Ishikawa (cell line): ENCODE results near the gene FOXL2NB.

Experiments
- CEBPB ChIP-seq: IDR thresholded peaks from 2 replicates; pipeline ENCODE4 v1.6.1; 2012
- CREB1 ChIP-seq: IDR thresholded peaks from 2 replicates; pipeline ENCODE4 v1.6.1; 2012; ENCODE audit warnings: low read depth
- EGR1 ChIP-seq: IDR thresholded peaks from 2 replicates; pipeline ENCODE4 v1.6.1; 2012
- EP300 ChIP-seq: IDR thresholded peaks from 2 replicates; pipeline ENCODE4 v1.6.1; 2012; ENCODE audit warnings: borderline replicate concordance
- FOXM1 ChIP-seq: IDR thresholded peaks from 2 replicates; pipeline ENCODE4 v1.6.1; 2012; ENCODE audit warnings: low read depth, borderline replicate concordance
- NFIC ChIP-seq: IDR thresholded peaks from 2 replicates; pipeline ENCODE4 v1.6.1; 2012
- RAD21 ChIP-seq: IDR thresholded peaks from 2 replicates; pipeline ENCODE4 v1.6.1; 2012; ENCODE audit warnings: low read depth
- TAF1 ChIP-seq: IDR thresholded peaks from 2 replicates; pipeline ENCODE4 v1.6.1; 2012; ENCODE audit warnings: low read depth, mild to moderate bottlenecking
- TCF12 ChIP-seq: IDR thresholded peaks from 2 replicates; pipeline ENCODE4 v1.6.1; 2012; ENCODE audit warnings: low read depth
- TEAD4 ChIP-seq: IDR thresholded peaks from 2 replicates; pipeline ENCODE4 v1.6.1; 2012
- YY1 ChIP-seq: IDR thresholded peaks from 2 replicates; pipeline ENCODE4 v1.6.1; 2012; ENCODE audit warnings: low read depth
- ZBTB7A ChIP-seq: IDR thresholded peaks from 2 replicates; pipeline ENCODE4 v1.6.1; 2012; ENCODE audit warnings: low read depth
- TF ChIP-seq, protein P1 (sequence below): IDR thresholded peaks from 2 replicates; pipeline ENCODE4 v1.6.1; 2012
- TF ChIP-seq, protein P2 (sequence below): IDR thresholded peaks from 2 replicates; pipeline ENCODE4 v1.6.1; 2012
- TF ChIP-seq, protein P3 (sequence below): IDR thresholded peaks from 2 replicates; pipeline ENCODE4 v1.6.1; 2012; ENCODE audit warnings: low read depth, mild to moderate bottlenecking

FOXL2NB gene

DNA sequence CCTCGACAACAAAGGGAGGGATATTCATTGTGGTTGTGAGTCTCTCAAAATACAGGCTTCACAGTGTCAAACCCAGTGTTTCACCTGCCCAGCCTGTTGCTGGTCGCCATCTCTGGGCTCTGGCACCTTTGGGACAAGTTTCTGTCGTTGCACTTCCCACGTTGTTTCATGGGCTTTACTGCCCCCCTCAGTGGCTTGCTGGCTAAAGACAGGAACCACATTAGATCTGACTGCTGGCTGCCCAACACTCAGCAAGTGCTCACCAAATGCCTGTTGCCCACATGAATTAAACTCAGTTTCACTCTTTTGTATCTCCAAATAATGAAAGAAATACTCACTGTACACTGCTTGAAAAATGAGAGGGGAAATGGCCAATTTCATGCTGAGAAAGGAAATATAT lies 27.7 kb upstream of the FOXL2NB start:
- TF ChIP-seq CEBPB: no peak
- no peak for TF ChIP-seq ZBTB7A
- TF ChIP-seq TCF12: no peak

DNA sequence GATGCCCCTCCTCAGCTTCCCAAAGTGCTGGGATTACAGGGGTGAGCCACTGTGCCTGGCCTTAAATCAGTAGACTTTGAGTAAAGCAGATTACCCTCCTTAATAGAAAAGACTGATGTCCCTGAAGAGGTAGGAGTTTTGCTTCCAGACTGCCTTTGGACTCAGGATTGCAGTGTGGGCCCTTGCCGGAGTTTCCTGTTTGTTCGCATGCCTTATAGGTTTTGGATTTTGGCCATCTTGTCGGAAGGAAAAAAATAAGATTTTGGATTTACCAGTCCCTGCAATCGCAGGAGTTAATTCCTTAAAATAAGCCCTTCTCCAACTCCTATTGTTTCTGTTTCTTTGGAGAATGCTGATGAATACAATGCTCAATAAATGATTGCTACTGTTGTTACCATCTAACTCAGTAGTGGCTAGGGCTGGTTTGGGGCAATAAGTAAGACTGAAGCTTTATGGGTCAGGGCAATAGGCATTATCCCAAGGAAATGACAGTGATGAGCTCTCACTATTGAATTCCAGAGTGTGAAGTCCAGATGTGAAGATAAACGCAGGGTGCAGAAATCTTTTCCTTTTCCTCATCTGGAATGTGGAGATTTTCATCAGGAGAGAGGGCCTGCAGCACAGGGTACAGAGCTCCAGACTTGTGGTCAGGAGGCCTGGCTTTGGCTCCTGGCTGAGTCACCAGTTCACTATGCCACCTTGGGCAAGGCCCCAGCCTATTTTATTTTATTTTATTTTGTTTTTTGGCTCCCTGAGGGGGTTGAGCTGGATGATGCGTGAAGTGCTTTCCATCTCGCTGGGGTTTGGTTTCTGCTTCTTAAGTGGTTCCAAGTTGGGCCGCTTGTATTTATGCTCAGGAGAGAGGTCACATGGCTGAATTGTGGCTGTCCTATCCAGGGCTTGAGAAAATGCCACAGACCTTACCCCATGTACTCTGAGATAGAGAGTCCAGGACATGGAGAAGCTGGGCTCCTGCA lies 25.4 kb upstream of the FOXL2NB start:
- TF ChIP-seq EP300 (no peak), NFIC (peak; percentile 59), YY1 (no peak), TCF12 (no peak), TEAD4 (peak; percentile 53)
- TF ChIP-seq, protein P1, sequence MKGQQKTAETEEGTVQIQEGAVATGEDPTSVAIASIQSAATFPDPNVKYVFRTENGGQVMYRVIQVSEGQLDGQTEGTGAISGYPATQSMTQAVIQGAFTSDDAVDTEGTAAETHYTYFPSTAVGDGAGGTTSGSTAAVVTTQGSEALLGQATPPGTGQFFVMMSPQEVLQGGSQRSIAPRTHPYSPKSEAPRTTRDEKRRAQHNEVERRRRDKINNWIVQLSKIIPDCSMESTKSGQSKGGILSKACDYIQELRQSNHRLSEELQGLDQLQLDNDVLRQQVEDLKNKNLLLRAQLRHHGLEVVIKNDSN: peak; percentile 53; the same call in 1 of the 2 replicates
- TF ChIP-seq, protein P2, sequence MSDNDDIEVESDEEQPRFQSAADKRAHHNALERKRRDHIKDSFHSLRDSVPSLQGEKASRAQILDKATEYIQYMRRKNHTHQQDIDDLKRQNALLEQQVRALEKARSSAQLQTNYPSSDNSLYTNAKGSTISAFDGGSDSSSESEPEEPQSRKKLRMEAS: peak; percentile 15; the same call in 1 of the 2 replicates

DNA sequence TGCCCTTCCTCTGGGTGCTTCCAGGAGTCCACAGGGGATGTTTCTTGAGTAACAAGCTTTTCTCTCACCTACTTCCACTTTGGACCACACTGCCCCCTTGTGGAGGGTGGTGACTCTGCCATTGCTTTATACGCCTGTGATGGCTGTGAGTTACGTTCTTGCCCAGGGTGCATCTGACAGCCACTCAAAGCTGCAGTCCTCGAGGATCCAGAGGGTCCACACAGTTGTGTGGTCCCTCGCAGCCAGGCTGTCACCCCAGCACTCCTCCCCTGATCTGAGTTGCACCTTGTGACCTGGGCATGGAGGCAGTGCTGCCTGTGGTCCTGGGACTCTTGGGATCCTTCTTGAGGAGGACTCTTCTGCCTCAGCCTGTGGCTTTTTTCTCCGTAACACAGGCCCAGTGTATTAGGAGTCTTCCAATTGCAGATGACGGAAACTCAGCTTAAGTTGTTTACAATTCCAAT lies 23.5 kb upstream of the FOXL2NB start:
- TF ChIP-seq CEBPB (no peak), RAD21 (peak; percentile 93), YY1 (peak; percentile 62; the same call in 1 of the 2 replicates)

DNA sequence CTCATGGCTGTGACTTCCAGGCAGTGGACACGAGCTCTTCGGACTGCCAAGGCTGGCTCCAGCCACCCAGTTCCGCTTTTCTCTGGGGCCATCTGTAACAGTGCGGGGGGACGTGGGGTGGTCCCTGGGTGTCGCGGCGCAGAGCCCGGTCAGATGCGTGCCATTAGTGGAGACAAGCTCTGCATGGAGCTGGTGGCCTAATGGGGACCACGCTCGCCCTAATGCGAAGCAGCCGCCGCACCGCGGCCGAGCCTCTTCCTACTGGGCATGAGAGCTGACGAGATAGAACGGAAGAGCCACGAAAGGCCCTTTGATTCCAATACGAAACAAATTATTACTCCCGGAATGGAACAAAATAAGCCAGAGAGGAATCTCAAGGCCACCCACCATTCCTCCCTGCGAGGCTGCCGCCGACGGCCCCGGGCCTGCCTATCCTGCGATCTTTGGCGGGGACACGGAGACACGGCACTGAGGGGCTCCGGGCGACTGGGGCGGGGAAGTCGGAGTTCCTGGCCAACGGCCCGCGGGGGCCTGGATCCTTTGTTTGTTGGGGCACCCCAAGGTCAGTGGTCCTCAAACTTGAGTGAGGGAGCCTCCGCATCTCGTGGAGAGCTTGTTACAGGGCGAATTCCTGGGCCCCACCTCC lies 18.2 kb upstream of the FOXL2NB start:
- TF ChIP-seq CEBPB (no peak), ZBTB7A (no peak), TCF12 (no peak), EGR1 (no peak), EP300 (no peak), TEAD4 (no peak), RAD21 (no peak), YY1 (no peak), FOXM1 (no peak), TAF1 (no peak), NFIC (no peak), CREB1 (no peak)
- TF ChIP-seq, protein P2: no peak
- TF ChIP-seq, protein P3, sequence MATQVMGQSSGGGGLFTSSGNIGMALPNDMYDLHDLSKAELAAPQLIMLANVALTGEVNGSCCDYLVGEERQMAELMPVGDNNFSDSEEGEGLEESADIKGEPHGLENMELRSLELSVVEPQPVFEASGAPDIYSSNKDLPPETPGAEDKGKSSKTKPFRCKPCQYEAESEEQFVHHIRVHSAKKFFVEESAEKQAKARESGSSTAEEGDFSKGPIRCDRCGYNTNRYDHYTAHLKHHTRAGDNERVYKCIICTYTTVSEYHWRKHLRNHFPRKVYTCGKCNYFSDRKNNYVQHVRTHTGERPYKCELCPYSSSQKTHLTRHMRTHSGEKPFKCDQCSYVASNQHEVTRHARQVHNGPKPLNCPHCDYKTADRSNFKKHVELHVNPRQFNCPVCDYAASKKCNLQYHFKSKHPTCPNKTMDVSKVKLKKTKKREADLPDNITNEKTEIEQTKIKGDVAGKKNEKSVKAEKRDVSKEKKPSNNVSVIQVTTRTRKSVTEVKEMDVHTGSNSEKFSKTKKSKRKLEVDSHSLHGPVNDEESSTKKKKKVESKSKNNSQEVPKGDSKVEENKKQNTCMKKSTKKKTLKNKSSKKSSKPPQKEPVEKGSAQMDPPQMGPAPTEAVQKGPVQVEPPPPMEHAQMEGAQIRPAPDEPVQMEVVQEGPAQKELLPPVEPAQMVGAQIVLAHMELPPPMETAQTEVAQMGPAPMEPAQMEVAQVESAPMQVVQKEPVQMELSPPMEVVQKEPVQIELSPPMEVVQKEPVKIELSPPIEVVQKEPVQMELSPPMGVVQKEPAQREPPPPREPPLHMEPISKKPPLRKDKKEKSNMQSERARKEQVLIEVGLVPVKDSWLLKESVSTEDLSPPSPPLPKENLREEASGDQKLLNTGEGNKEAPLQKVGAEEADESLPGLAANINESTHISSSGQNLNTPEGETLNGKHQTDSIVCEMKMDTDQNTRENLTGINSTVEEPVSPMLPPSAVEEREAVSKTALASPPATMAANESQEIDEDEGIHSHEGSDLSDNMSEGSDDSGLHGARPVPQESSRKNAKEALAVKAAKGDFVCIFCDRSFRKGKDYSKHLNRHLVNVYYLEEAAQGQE: no peak
- TF ChIP-seq, protein P1: no peak

DNA sequence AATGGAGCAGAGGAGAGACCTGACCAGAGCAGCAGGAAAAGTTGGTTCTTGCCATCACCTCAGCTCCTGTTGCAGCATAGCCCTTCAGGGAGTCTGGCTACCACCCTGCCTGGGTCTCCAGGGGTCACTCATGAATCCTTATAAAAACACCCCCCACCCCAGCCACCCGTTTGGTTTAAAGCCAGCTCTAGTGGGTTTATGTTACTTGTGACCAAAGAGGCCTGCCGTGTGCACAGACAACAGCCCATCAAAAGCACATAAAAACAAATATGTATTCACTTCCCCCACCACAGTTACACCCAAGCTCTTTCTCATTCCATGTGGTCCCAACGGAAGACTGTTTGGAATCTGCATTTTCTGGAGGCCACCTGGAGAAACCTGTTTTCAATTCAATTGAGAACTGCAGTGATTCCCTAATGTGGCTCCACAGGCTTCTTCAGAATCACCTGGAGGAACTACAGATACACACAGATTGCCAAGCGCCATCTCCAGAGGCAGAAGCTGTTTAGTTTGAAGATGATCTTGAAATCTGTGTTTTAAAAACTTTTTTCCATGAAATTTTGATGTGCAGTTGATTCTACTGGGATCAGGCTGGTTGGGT lies 13.8 kb upstream of the FOXL2NB start:
- no peak for TF ChIP-seq ZBTB7A
- no peak for TF ChIP-seq EGR1
- no peak for TF ChIP-seq NFIC
- TF ChIP-seq RAD21: no peak

DNA sequence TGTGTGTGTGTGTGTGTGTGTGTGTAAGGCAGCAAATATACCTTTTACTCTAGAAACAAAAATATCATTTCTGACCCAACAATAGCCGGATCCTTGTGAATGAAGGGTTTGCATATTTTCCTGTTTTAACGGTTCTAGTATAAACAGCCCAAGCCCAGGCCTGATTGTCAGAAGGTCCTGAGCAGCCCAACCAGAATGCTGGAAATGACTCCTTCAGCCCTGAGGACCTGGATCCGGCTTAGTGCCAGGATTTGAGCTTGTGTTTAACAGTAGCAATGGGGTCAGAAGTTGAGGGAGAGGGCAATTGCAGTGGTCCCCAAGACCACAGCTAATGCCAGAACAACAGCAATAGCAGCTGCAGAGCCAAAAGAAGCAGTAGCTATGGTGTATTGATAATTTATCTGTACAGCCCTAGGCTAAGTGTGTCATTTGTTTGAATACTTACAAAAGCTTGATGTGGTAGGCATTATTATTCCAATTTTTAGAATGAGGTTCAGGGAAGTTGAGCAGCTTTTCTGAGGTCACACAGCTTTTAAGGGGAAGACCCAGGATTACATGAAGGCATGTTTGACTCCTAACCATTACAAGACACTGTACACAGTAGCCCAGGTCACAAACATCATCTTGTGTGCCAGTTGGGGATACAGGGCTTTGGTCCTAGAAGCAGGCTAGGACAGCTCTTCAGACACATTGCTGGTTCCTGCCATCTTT lies 12.9 kb upstream of the FOXL2NB start:
- TF ChIP-seq FOXM1 (no peak), TCF12 (no peak), TEAD4 (no peak), ZBTB7A (no peak), CEBPB (no peak), EGR1 (no peak), YY1 (no peak), NFIC (no peak), RAD21 (no peak), CREB1 (no peak), EP300 (no peak), TAF1 (no peak)
- TF ChIP-seq, protein P2: no peak
- TF ChIP-seq, protein P3: no peak
- TF ChIP-seq, protein P1: no peak
